ENCODE results near the gene ZCCHC12. TPM values are rescaled to one million over a fixed set of nuclear protein-coding genes. Genes with fewer than 3 reads are reported as not detected.
A peak's percentile ranks its signal among the peaks of the same experiment; 100 is the strongest.
"Not testable (repeated sequence)": the region's sequence is repeated elsewhere in the genome, so short reads cannot be mapped to it uniquely, and the experiment has no call there.

The ZCCHC12 gene
- under 1 TPM in 1 of 4 donors, not detected in 3; 0.14 TPM for total RNA-seq
- polyA plus RNA-seq = 0.05 TPM
- long read RNA-seq, donor 1 = 0 reads
- long read RNA-seq, donor 2 = 0 reads
- long read RNA-seq, donor 3 = 0 reads
- long read RNA-seq, donor 4 = 0 reads

DNA sequence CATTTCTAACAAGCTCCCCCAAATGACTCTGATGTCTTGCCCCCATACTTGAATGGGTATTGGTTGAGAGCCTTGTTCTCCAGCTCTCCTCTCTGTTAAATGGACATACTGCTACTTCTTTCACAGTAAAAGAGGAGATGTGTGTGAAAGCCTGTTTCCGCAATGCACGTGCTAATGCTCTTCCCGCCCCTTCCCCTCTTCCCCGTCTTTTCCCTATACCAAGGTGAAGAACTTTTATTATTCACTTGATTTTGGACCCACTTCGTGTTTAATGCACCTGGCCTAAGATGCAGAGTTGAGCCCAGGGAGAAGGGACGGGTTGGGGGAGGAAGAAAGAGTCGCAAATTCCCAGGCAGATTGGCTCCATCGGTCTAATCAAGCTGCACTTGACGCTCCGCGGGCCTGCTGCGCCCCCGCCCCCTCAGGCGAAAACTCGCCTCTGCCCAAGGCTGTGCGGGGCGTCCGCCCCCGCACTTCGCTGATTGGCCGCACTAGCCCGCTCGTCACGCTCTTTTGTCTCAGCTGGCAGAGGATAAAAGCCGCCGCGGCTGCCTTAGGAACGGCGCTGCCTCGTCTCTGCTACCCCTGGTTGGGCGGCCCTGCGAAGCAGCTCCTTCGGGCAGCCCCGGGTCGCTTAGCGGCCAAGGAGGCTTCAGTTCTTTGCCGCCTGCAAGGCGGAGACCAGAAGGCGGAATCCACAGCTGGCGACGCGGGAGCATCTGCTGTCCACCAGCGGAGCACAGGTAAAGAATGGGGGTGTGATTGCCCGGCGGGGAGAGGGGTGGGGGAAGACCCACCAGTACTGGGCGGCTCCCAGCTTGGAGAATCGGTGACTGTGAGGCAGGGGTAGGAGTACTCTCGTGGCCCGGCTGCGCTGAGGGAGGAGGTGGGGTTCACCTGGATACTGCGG lies at the start of gene ZCCHC12:
TSS of gene ZCCHC12 (plus strand) at position 562 of the 910 bp plus-strand sequence. CDS start 1,421 bp downstream, outside the sequence.
- Histone ChIP-seq H3K4me3 (ENCODE audit: low read length) (peak within 1 kb of the TSS; percentile 66), H3K9me3 (ENCODE audit: control insufficient read depth, low read length) (no peaks in the 10 kb centered on the region), H3K27me3 (ENCODE audit: control insufficient read depth, insufficient read depth) (no peaks in the 10 kb centered on the region), H3K27ac (ENCODE audit: low read length) (no peak within 1 kb of the TSS), H3K4me1 (ENCODE audit: control insufficient read depth, insufficient read depth, low read length) (peaks cover 5% of the 10 kb centered on the region)
- ATAC-seq (peak; percentile 74 to 87), DNase-seq (peak; percentile 58 to 74 (median 71))
- intact Hi-C loops (cut with DNase I) = no loop called here
- 3% methylated on average over 51 of the region's 51 CpGs for WGBS

DNA sequence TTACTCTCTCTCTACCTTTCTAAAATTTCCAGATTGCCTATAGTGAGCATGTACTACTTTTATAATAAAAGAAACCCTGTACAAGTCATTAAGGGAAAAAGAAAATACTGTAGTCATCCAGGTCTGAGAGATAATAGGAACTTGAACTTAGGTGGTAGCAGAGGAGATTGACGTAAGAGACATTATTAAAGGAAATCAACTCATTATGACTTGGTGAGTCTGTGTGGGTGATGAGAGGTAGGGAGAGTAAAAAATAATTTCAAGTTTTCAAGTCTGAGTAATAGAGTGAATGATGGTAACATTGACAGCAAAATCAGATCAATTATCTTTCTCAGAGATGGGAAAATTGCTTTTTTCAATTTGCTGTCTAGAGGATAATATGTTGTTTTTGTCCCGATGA lies 44.0 kb upstream of the ZCCHC12 start:
- Histone ChIP-seq H3K27ac (ENCODE audit: low read length) (no peak overlapping the region), H3K4me3 (ENCODE audit: low read length) (no peak overlapping the region), H3K9me3 (ENCODE audit: control insufficient read depth, low read length) (no peaks in the 10 kb centered on the region), H3K27me3 (ENCODE audit: control insufficient read depth, insufficient read depth) (no peaks in the 10 kb centered on the region), H3K4me1 (ENCODE audit: control insufficient read depth, insufficient read depth, low read length) (no peaks in the 10 kb centered on the region)
- 84% methylated on average over 2 of the region's 2 CpGs for WGBS
- no peak for ATAC-seq
- no peak for DNase-seq
- intact Hi-C loops (cut with DNase I) = no loop called here

DNA sequence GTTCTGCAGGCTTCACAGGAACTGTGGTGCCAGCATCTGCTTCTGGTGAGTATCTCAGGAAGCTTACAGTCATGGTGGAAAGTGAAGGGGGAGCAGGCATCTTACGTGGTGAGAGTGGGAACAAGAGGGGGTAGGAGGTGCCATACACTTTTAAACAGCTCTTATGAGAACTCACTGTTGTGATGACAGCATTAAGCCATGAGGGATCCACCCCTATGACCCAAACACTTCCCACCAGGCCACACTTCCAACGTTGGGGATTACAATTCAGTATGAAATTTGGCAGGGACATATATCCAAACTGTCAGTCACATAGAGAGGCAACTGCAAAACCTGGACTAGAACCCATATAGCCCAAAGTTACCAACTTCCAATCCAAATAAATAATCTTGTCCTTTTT lies 43.1 kb upstream of the ZCCHC12 start:
- peak; percentile 43 to 45 for ATAC-seq
- H3K27me3 ChIP-seq (ENCODE audit: control insufficient read depth, insufficient read depth) = no peaks in the 10 kb centered on the region
- no peaks in the 10 kb centered on the region for H3K4me1 ChIP-seq (ENCODE audit: control insufficient read depth, insufficient read depth, low read length)
- DNase-seq = no peak
- intact Hi-C loops (cut with DNase I) = no loop called here
- 36% methylated on average over 2 of the region's 2 CpGs for WGBS
- H3K9me3 ChIP-seq (ENCODE audit: control insufficient read depth, low read length) = no peaks in the 10 kb centered on the region
- H3K4me3 ChIP-seq (ENCODE audit: low read length) = no peak overlapping the region
- H3K27ac ChIP-seq (ENCODE audit: low read length) = no peak overlapping the region

DNA sequence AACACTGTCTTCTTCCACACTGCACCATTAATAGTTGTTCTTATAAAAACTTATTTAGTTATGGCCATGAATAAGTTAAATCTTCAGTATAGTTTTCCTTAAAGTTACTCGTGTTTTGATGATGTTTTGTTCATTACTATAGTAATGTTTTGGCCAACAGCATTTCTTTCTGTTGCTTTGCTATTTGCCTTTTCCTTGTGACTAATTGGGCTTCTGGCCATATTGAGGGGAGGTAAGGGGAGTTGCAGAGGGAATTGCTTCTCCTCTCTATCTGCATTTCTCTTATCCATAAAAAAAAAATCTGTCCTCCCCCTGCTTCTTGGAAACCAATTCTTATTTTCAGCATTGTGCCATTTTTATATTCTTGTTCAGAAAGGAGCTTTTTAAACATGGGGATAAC lies 42.7 kb upstream of the ZCCHC12 start:
- no peaks in the 10 kb centered on the region for H3K9me3 ChIP-seq (ENCODE audit: control insufficient read depth, low read length)
- no peaks in the 10 kb centered on the region for H3K27me3 ChIP-seq (ENCODE audit: control insufficient read depth, insufficient read depth)
- no peaks in the 10 kb centered on the region for H3K4me1 ChIP-seq (ENCODE audit: control insufficient read depth, insufficient read depth, low read length)
- ATAC-seq (no peak), DNase-seq (no peak)
- intact Hi-C loops (cut with DNase I) = no loop called here
- no peak overlapping the region for H3K27ac ChIP-seq (ENCODE audit: low read length)
- 20% methylated on average over 1 of the region's 1 CpG for WGBS
- H3K4me3 ChIP-seq (ENCODE audit: low read length) = no peak overlapping the region

DNA sequence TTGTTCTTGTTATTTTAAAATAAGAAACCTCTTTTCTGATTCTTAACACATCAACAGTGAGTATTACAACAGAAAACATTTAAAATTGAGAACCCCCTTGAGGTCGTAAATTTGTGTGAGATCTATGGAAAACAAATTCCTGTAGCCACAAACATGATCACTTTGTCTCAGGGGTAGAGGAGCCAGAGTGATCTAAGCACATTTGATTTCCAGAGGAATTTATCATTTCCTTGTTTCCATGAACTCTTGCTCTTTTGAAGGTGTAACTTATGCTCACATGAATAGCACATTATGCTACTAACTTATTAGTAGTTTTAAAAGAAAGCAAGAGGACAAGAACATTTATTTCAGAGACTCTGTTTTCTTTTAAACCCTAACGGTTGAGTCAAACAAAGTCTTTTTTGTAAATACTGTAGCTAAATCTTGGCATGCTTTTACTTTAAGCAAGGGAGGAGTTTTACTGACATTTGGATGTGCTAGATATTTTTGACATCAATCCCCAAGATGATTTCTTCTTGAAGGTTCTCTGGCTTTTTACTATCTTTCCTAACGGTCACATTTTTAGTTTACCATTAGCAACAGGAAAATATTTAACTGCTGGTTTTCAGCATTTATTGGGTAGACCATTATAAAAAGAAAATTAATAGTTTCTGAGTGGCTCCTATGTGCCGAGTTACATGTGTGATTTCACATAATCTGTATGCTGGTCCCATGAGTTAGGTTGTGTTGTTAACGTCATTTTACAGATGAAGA lies 27.9 kb upstream of the ZCCHC12 start:
- Histone ChIP-seq H3K4me3 (ENCODE audit: low read length) (no peak overlapping the region), H3K27ac (ENCODE audit: low read length) (no peak overlapping the region), H3K9me3 (ENCODE audit: control insufficient read depth, low read length) (no peaks in the 10 kb centered on the region), H3K27me3 (ENCODE audit: control insufficient read depth, insufficient read depth) (no peaks in the 10 kb centered on the region), H3K4me1 (ENCODE audit: control insufficient read depth, insufficient read depth, low read length) (no peaks in the 10 kb centered on the region)
- DNase-seq (no peak), ATAC-seq (no peak)
- WGBS = 49% methylated on average over 5 of the region's 5 CpGs
- intact Hi-C loops (cut with DNase I) = no loop called here

DNA sequence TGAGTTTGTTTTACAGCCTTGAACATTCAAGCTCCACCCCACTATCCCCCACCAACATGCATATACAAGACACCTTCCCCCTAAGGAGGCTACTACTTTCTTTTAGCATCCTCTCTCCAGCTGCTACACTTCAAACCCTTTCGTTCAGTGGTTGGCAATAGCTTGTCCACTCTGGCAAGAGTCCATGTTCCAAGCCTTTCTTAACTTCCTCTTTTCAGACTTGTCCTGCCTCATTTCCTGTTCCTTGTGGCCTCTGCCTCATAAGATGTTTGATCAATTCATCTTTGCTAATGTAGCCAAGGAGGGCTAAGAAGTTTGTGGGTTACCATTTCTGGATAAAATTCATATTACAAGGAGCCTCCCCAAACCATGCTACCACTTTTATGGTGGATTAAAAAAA lies 20.8 kb upstream of the ZCCHC12 start:
- no peak overlapping the region for H3K4me3 ChIP-seq (ENCODE audit: low read length)
- no peak for ATAC-seq
- no peaks in the 10 kb centered on the region for H3K9me3 ChIP-seq (ENCODE audit: control insufficient read depth, low read length)
- no peak overlapping the region for H3K27ac ChIP-seq (ENCODE audit: low read length)
- H3K4me1 ChIP-seq (ENCODE audit: control insufficient read depth, insufficient read depth, low read length) = no peaks in the 10 kb centered on the region
- intact Hi-C loops (cut with DNase I) = loop anchor here in 2 of 4 donors (5.0 to 10.0 kb wide), 2 partner anchors 161 to 168 kb away; no protein-coding TSS in a partner anchor
- H3K27me3 ChIP-seq (ENCODE audit: control insufficient read depth, insufficient read depth) = no peaks in the 10 kb centered on the region
- DNase-seq = no peak
- 16% methylated on average over 1 of the region's 1 CpG for WGBS

DNA sequence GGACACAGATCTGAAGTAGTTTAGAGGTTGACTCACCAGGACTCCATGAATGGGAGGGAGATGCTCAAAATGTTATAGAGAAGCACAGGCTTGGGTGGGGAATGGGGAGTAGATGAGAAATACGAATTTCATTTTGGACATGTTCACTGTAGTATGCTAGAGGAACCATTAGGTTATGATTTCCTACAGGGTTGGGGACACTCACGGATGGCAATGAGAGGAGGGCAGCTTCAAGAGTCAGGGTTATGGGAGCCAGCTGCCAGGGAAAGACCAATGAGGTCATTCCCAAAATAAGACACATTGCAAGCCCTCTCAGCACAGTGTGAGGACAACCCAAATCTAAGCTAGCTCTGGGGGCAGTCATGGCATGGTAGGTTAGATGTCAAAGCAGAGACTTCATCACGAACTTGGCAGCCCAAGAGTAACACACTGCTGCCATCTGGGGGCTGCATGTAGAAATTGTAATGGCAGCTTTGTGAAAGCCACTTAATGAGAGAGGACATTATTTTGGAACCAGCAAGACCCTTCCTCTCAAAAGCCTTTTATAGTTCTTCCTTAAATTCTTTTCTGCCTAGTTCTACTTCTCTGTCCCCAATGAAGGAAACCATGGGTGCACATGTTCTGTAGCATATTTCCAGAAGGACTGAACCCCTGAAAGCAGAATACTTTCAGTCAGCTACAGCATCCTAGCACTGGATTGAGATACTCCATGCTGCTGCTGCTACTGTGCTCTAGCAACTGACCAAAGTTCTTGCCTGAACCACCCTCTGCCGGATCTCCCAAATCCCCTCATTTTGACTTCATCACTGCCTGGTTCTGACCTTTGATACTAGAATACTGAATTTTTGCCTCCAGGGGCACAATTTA lies 16.2 kb upstream of the ZCCHC12 start:
- Histone ChIP-seq H3K4me3 (ENCODE audit: low read length) (no peak overlapping the region), H3K4me1 (ENCODE audit: control insufficient read depth, insufficient read depth, low read length) (no peaks in the 10 kb centered on the region), H3K27me3 (ENCODE audit: control insufficient read depth, insufficient read depth) (no peaks in the 10 kb centered on the region), H3K9me3 (ENCODE audit: control insufficient read depth, low read length) (no peaks in the 10 kb centered on the region), H3K27ac (ENCODE audit: low read length) (no peak overlapping the region)
- ATAC-seq (peak; percentile 60 to 67), DNase-seq (peak in 2 of 3 donors; percentile 26 to 48)
- WGBS = 37% methylated on average over 4 of the region's 4 CpGs
- intact Hi-C loops (cut with DNase I) = loop anchor here in 3 of 4 donors (5.0 to 10.0 kb wide), 2 partner anchors 165 to 173 kb away; no protein-coding TSS in a partner anchor

DNA sequence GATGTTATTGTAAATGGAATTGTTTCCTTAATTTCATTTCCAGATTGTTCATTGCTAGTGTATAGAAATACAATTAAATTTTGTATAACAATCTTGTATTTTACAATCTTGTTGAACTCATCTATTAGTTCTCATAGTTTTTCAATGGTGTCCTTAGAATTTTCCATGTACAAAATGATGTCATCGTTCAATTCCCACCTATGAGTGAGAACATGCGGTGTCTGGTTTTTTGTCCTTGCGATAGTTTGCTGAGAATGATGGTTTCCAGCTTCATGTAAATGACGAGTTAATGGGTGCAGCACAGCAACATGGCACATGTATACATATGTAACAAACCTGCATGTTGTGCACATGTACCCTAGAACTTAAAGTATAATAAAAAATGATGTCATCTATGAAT lies 6.4 kb upstream of the ZCCHC12 start:
- H3K9me3 ChIP-seq (ENCODE audit: control insufficient read depth, low read length); H3K27ac ChIP-seq (ENCODE audit: low read length); intact Hi-C loops (cut with DNase I); DNase-seq; H3K4me3 ChIP-seq (ENCODE audit: low read length); ATAC-seq; H3K27me3 ChIP-seq (ENCODE audit: control insufficient read depth, insufficient read depth); H3K4me1 ChIP-seq (ENCODE audit: control insufficient read depth, insufficient read depth, low read length): not testable (repeated sequence)
- 95% methylated on average over 4 of the region's 4 CpGs for WGBS

DNA sequence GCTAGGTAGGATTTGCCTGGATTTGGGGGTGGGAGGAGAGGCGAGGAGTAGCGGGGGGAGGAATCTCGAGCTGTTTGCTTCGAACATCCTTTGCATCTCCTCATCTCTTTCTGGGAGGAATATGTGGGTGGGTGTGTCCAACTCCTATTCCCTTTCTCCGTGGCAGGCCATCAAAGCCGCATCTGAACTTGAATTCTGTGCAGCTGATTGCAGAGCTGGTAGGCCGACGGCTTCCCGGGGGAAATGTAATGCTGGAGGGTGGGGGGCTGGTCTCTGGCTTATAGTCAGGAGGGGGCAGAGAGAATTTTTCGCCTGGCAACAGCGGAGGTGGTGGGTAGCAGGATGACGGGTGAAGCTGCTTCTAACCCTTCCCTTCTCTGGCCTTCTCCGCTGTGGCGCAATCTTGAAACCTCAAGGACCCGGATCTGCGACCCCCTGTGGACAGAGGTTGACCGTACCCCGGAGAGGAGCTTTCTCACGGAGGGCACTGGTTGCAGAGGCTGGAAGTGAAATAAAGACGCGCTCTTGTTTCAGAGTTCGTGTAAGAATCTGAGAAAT lies 628 bp downstream of the ZCCHC12 start:
- H3K4me1 ChIP-seq (ENCODE audit: control insufficient read depth, insufficient read depth, low read length) = peaks cover 5% of the 10 kb centered on the region
- 4% methylated on average over 22 of the region's 22 CpGs for WGBS
- no peak overlapping the region for H3K27ac ChIP-seq (ENCODE audit: low read length)
- H3K27me3 ChIP-seq (ENCODE audit: control insufficient read depth, insufficient read depth) = no peaks in the 10 kb centered on the region
- DNase-seq = no peak
- ATAC-seq = no peak
- H3K4me3 ChIP-seq (ENCODE audit: low read length) = peak overlapping the region; percentile 66
- no peaks in the 10 kb centered on the region for H3K9me3 ChIP-seq (ENCODE audit: control insufficient read depth, low read length)
- intact Hi-C loops (cut with DNase I) = no loop called here

DNA sequence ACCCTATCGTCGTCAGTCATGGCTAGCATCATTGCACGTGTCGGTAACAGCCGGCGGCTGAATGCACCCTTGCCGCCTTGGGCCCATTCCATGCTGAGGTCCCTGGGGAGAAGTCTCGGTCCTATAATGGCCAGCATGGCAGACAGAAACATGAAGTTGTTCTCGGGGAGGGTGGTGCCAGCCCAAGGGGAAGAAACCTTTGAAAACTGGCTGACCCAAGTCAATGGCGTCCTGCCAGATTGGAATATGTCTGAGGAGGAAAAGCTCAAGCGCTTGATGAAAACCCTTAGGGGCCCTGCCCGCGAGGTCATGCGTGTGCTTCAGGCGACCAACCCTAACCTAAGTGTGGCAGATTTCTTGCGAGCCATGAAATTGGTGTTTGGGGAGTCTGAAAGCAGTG lies 1.6 kb downstream of the ZCCHC12 start:
- ATAC-seq (no peak), DNase-seq (peak in 1 of 3 donors; percentile 18)
- H3K27ac ChIP-seq (ENCODE audit: low read length) = no peak overlapping the region
- no peaks in the 10 kb centered on the region for H3K9me3 ChIP-seq (ENCODE audit: control insufficient read depth, low read length)
- no peaks in the 10 kb centered on the region for H3K27me3 ChIP-seq (ENCODE audit: control insufficient read depth, insufficient read depth)
- no peak overlapping the region for H3K4me3 ChIP-seq (ENCODE audit: low read length)
- 17% methylated on average over 16 of the region's 16 CpGs for WGBS
- intact Hi-C loops (cut with DNase I) = no loop called here
- peaks cover 5% of the 10 kb centered on the region for H3K4me1 ChIP-seq (ENCODE audit: control insufficient read depth, insufficient read depth, low read length)
